OCI-LY3 (cell line): ENCODE results near the gene S100A6.
A peak's percentile ranks its signal among the peaks of the same experiment; 100 is the strongest.
"Not testable (repeated sequence)": the region's sequence is repeated elsewhere in the genome, so short reads cannot be mapped to it uniquely, and the experiment has no call there.

ENCODE experiments used
- H2AFZ ChIP-seq: fragments of 200-600, 300-600 bp; shearing (Covaris generic); 2 replicates; pipeline ENCODE4 v1.6.0; 2014; ENCODE audit warnings: antibody characterized with exemption, low read depth, low read length
- H3K27ac ChIP-seq: fragments of 200-600, 300-600 bp; sonication (generic); 2 replicates; pipeline ENCODE4 v1.5.1; 2014; ENCODE audit warnings: mild to moderate bottlenecking, low read length, moderate library complexity, mixed read lengths
- H3K27me3 ChIP-seq: fragments of 200-600, 300-600 bp; sonication (generic); 2 replicates; pipeline ENCODE4 v1.6.1; 2014; ENCODE audit warnings: low read depth, low read length, mixed read lengths
- H3K36me3 ChIP-seq: fragments of 200-600, 300-600 bp; sonication (generic); replicated peaks from 2 replicates; pipeline ENCODE3; 2014; ENCODE audit warnings: low read depth, low read length, mixed read lengths
- H3K4me1 ChIP-seq: fragments of 300-600, 200-600 bp; sonication (generic); 2 replicates; pipeline ENCODE4 v1.6.1; 2014; ENCODE audit warnings: low read length, mixed read lengths
- H3K4me2 ChIP-seq: fragments of 200-600, 300-600 bp; sonication (generic); 2 replicates; pipeline ENCODE4 v1.6.1; 2014; ENCODE audit warnings: low read length, mixed read lengths
- H3K4me3 ChIP-seq: fragments of 300-600, 200-600 bp; sonication (generic); 2 replicates; pipeline ENCODE4 v1.5.1; 2014; ENCODE audit warnings: antibody characterized with exemption, mild to moderate bottlenecking, low read length, moderate library complexity
- H3K79me2 ChIP-seq: fragments of 300-600, 200-600 bp; shearing (Covaris generic); 2 replicates; pipeline ENCODE4 v1.6.1; 2014; ENCODE audit warnings: mild to moderate bottlenecking, low read length, mixed read lengths
- H3K9ac ChIP-seq: fragments of 300-600, 200-600 bp; shearing (Covaris generic); 2 replicates; pipeline ENCODE4 v1.6.0; 2014; ENCODE audit warnings: mild to moderate bottlenecking, low read length, moderate library complexity
- H3K9me3 ChIP-seq: fragments of 200-600, 300-600 bp; shearing (Covaris generic); 2 replicates; pipeline ENCODE4 v1.6.1; 2014; ENCODE audit warnings: low read length, mixed read lengths; ENCODE audit not compliant: insufficient read depth
- H4K20me1 ChIP-seq: fragments of 200-600, 300-600 bp; sonication (generic); 2 replicates; pipeline ENCODE4 v1.6.1; 2016; ENCODE audit warnings: low read length, mixed read lengths; ENCODE audit not compliant: insufficient read depth
- CTCF ChIP-seq: fragments of 200-600, 300-600 bp; sonication (generic); IDR thresholded peaks from 2 replicates; pipeline ENCODE4 v1.5.1; 2014; ENCODE audit warnings: antibody characterized with exemption, low read length, low read depth
- EZH2phosphoT487 ChIP-seq: fragments of 200-600 bp; shearing (Covaris generic); IDR thresholded peaks from 2 replicates; pipeline ENCODE4 v1.6.1; 2018; ENCODE audit warnings: antibody characterized with exemption, mixed run types, low read depth

The S100A6 gene

GRCh38 chr1:153535242-153536011 is at the start of gene S100A6:
Gene S100A6, minus strand, starts transcription at chr1:153535991. Its CDS starts 652 bp downstream, at chr1:153535339.
- H3K4me3 ChIP-seq = peak within 1 kb of the TSS; percentile 83
- no peaks in the 10 kb centered on the region for H3K9me3 ChIP-seq
- no peaks in the 10 kb centered on the region for H3K27me3 ChIP-seq
- H4K20me1 ChIP-seq = no peaks in the 10 kb centered on the region
- peak within 1 kb of the TSS; percentile 87 for H3K9ac ChIP-seq
- H3K36me3 ChIP-seq = no peaks in the 10 kb centered on the region
- H3K4me2 ChIP-seq = peak within 1 kb of the TSS; percentile 100
- 0 out of 2 replicates have a peak, but pooled peaks cover 2% of the 10 kb centered on the region for H3K79me2 ChIP-seq
- peaks cover 32% of the 10 kb centered on the region for H3K4me1 ChIP-seq
- TF ChIP-seq CTCF (no peak), EZH2phosphoT487 (no peak)
- peak within 1 kb of the TSS; percentile 48 for H3K27ac ChIP-seq
- H2AFZ ChIP-seq = peak within 1 kb of the TSS; percentile 79

- no peak overlapping the region for H3K4me2 ChIP-seq
- H3K79me2 ChIP-seq = no peaks in the 10 kb centered on the region
- H3K4me1 ChIP-seq = peaks cover 36% of the 10 kb centered on the region
- H3K9ac ChIP-seq = no peak overlapping the region
- no peak overlapping the region for H3K27ac ChIP-seq
- no peaks in the 10 kb centered on the region for H3K9me3 ChIP-seq
- H4K20me1 ChIP-seq = no peaks in the 10 kb centered on the region
- H3K4me3 ChIP-seq = no peak overlapping the region
- TF ChIP-seq CTCF = no peak
- no peak for TF ChIP-seq EZH2phosphoT487
- no peaks in the 10 kb centered on the region for H3K36me3 ChIP-seq
- H2AFZ ChIP-seq = no peak overlapping the region
- no peaks in the 10 kb centered on the region for H3K27me3 ChIP-seq
These were observed 49.2 kb upstream of the S100A6 start for GRCh38 chr1:153585006-153585405.

GRCh38 chr1:153583976-153584375 is 48.2 kb upstream of the S100A6 start:
- Histone ChIP-seq H3K36me3 (no peaks in the 10 kb centered on the region), H3K4me1 (peaks cover 36% of the 10 kb centered on the region), H3K79me2 (no peaks in the 10 kb centered on the region), H3K4me2 (peak overlapping the region; percentile 28), H3K27me3 (no peaks in the 10 kb centered on the region), H3K27ac (no peak overlapping the region), H3K9ac (0 out of 2 replicates have a peak overlapping the region, but pooled peaks have one; percentile 9), H3K4me3 (no peak overlapping the region; the same call in 1 of the 2 replicates), H2AFZ (peak overlapping the region; percentile 97), H3K9me3 (no peaks in the 10 kb centered on the region), H4K20me1 (no peaks in the 10 kb centered on the region)
- TF ChIP-seq CTCF = no peak
- no peak for TF ChIP-seq EZH2phosphoT487

- H4K20me1 ChIP-seq, H2AFZ ChIP-seq, H3K9me3 ChIP-seq, H3K9ac ChIP-seq, H3K79me2 ChIP-seq, H3K27ac ChIP-seq, H3K4me3 ChIP-seq, H3K4me2 ChIP-seq, H3K36me3 ChIP-seq, H3K27me3 ChIP-seq: not testable (repeated sequence)
- H3K4me1 ChIP-seq = peaks cover 34% of the 10 kb centered on the region
These were observed 47.7 kb upstream of the S100A6 start for GRCh38 chr1:153583514-153583913.

GRCh38 chr1:153582836-153583235 is 47.0 kb upstream of the S100A6 start:
- not testable (repeated sequence) for H4K20me1 ChIP-seq, H3K4me3 ChIP-seq, H3K4me2 ChIP-seq, H3K79me2 ChIP-seq, H3K36me3 ChIP-seq, H2AFZ ChIP-seq, H3K9me3 ChIP-seq, H3K27ac ChIP-seq, H3K27me3 ChIP-seq, H3K9ac ChIP-seq
- peaks cover 28% of the 10 kb centered on the region for H3K4me1 ChIP-seq
